K562 (cell line): ENCODE data around the gene EXOC3L1. TPM values are rescaled to one million over a fixed set of nuclear protein-coding genes. Genes with fewer than 3 reads are reported as not detected.

Experiments used
- ARNT ChIP-seq, 2 experiments: fragments of 450-650 bp; IDR thresholded peaks; 2 replicates each; pipeline ENCODE4 v1.6.1; 2016; ENCODE audit warnings: mild to moderate bottlenecking in 1 of 2
- CBX3 ChIP-seq, 2 experiments: IDR thresholded peaks; 1 replicate in 1 of 2; 2 replicates in 1 of 2; pipeline ENCODE4 v1.6.1; 2012; ENCODE audit warnings: inconsistent platforms in 2 of 2, low read length in 2 of 2, borderline replicate concordance in 1 of 2, control low read depth in 1 of 2
- CREB1 ChIP-seq, 2 experiments: sonication (generic) in 1 of 2; formaldehyde crosslinking in 1 of 2; IDR thresholded peaks; 2 replicates each; pipeline versions ENCODE4 v1.6.1 to v1.8.0; 2012 to 2022; ENCODE audit warnings: inconsistent platforms in 1 of 2, mild to moderate bottlenecking in 1 of 2, missing genetic modification reagents in 1 of 2, moderate library complexity in 1 of 2
- CREBBP ChIP-seq: IDR thresholded peaks from one replicate; pipeline ENCODE4 v1.6.1; 2012; ENCODE audit warnings: low read depth, mild to moderate bottlenecking, control low read depth, inconsistent platforms, low read length
- FOXA3 ChIP-seq, 2 experiments: fragments of 450-650 bp in 1 of 2; sonication (generic) in 1 of 2; formaldehyde crosslinking; IDR thresholded peaks in 1 of 2; conservative IDR thresholded peaks in 1 of 2; 2 replicates each; pipeline versions ENCODE4 v1.4.0 to v1.8.0; 2020 to 2022; ENCODE audit warnings: mild to moderate bottlenecking in 2 of 2, missing genetic modification reagents in 1 of 2
- FOXJ2 ChIP-seq: fragments of 200-800 bp; sonication (Bioruptor generic); IDR thresholded peaks from 2 replicates; pipeline ENCODE4 v1.6.1; 2016; ENCODE audit warnings: missing genetic modification characterization, missing compliant biosample characterization
- GMEB1 ChIP-seq: fragments of 250-450 bp; sonication (Bioruptor Pico); IDR thresholded peaks from 2 replicates; pipeline ENCODE4 v1.4.0; 2020; ENCODE audit warnings: mild to moderate bottlenecking
- GTF2A2 ChIP-seq: IDR thresholded peaks from 2 replicates; pipeline ENCODE4 v1.6.1; 2016; ENCODE audit warnings: mild to moderate bottlenecking, missing genetic modification characterization, missing compliant biosample characterization
- HMBOX1 ChIP-seq: sonication (generic); IDR thresholded peaks from 2 replicates; pipeline ENCODE4 v1.6.1; 2016
- HMGN3 ChIP-seq: IDR thresholded peaks from 2 replicates; pipeline ENCODE4 v1.6.1; 2011; ENCODE audit warnings: borderline replicate concordance, low read depth, mild to moderate bottlenecking, mixed read lengths, low read length; ENCODE audit not compliant: insufficient read length; ENCODE audit errors: extremely low read depth
- PCBP1 ChIP-seq: fragments of 200-400 bp; formaldehyde crosslinking; IDR thresholded peaks from 2 replicates; pipeline ENCODE4 v1.6.1; 2018; ENCODE audit warnings: mild to moderate bottlenecking, low read depth, low read length; ENCODE audit not compliant: poor library complexity, severe bottlenecking
- POLR2G ChIP-seq: fragments of 200-400 bp; formaldehyde crosslinking; IDR thresholded peaks from 2 replicates; pipeline ENCODE4 v1.6.1; 2017; ENCODE audit warnings: low read depth, mild to moderate bottlenecking, antibody characterized with exemption, low read length, moderate library complexity
- PTBP1 ChIP-seq: fragments of 200-400 bp; formaldehyde crosslinking; IDR thresholded peaks from 2 replicates; pipeline ENCODE4 v1.6.1; 2017; ENCODE audit warnings: low read depth, low read length
- SAP30 ChIP-seq: fragments of 200-600 bp; sonication (generic); IDR thresholded peaks from 2 replicates; pipeline ENCODE4 v1.6.1; 2012; ENCODE audit warnings: borderline replicate concordance, low read depth, mild to moderate bottlenecking, moderate library complexity, low read length, control low read depth, inconsistent platforms; ENCODE audit not compliant: insufficient read depth, poor library complexity, severe bottlenecking
- SMARCA4 ChIP-seq: fragments of 450-650 bp; IDR thresholded peaks from 2 replicates; pipeline ENCODE4 v1.6.1; 2016
- ZNF197 ChIP-seq: fragments of 200-800 bp; sonication (Bioruptor generic); IDR thresholded peaks from 2 replicates; pipeline ENCODE4 v1.6.1; 2016; ENCODE audit warnings: low read depth, missing genetic modification characterization, missing compliant biosample characterization
- ZNF212 ChIP-seq: fragments of 450-650 bp; formaldehyde crosslinking; IDR thresholded peaks from 2 replicates; pipeline ENCODE4 v1.4.0; 2020; ENCODE audit warnings: mild to moderate bottlenecking
- ZNF311 ChIP-seq: fragments of 250-450 bp; sonication (Bioruptor Pico); IDR thresholded peaks from 2 replicates; pipeline ENCODE4 v1.4.0; 2020; ENCODE audit warnings: mild to moderate bottlenecking, moderate library complexity
- ZNF41 ChIP-seq: fragments of 250-450 bp; sonication (Bioruptor Pico); conservative IDR thresholded peaks from 2 replicates; pipeline ENCODE4 v1.4.0; 2020; ENCODE audit warnings: mild to moderate bottlenecking
- ZNF76 ChIP-seq: fragments of 250-450 bp; sonication (Bioruptor Pico); IDR thresholded peaks from 2 replicates; pipeline ENCODE4 v1.4.0; 2020; ENCODE audit warnings: mild to moderate bottlenecking, moderate library complexity, borderline replicate concordance
- polyA plus RNA-seq, 8 experiments: library from polyadenylated mRNA; depleted of rRNA in 4 of 8; stranded (reverse) in 5 of 8; unstranded in 3 of 8; fragments of >200 nt; fragmentation: Nextera tagmentation in 2 of 8; fragmentation: Illumina TruSeq in 1 of 8; extraction: Ambion mirVana in 2 of 8; extraction: Trizol in 1 of 8; gene quantifications; 2 replicates each; pipeline versions ENCODE4 v1.2.1 to v1.2.3, GENCODE V29; 2011 to 2014; ENCODE audit warnings: inconsistent platforms in 1 of 8, missing spikeins in 1 of 8
- total RNA-seq, 7 experiments: library from RNA; depleted of rRNA in 6 of 7; stranded (reverse); fragments of >200 nt in 6 of 7; fragmentation: Illumina TruSeq in 2 of 7; extraction: Trizol in 2 of 7; gene quantifications; 2 replicates each; pipeline versions ENCODE4 v1.2.1 to v1.2.3, GENCODE V29; 2011 to 2021; ENCODE audit warnings: low replicate concordance in 1 of 7
- TF ChIP-seq, protein P1 (sequence below): fragments of 450-650 bp; formaldehyde crosslinking; IDR thresholded peaks from 2 replicates; pipeline ENCODE4 v1.4.0; 2020; ENCODE audit warnings: mild to moderate bottlenecking, moderate library complexity
- TF ChIP-seq, protein P2 (sequence below): fragments of 250-450 bp; sonication (Bioruptor Pico); IDR thresholded peaks from 2 replicates; pipeline ENCODE4 v1.8.0; 2021; ENCODE audit warnings: borderline replicate concordance, mild to moderate bottlenecking, moderate library complexity; ENCODE audit not compliant: poor library complexity, severe bottlenecking

The EXOC3L1 gene
- total and polyA plus RNA-seq, 9 of the 15 experiments (the other 6 are each of a cell fraction or from before 2014, with no cell fraction given) = 0.08 TPM; not detected in 8

DNA sequence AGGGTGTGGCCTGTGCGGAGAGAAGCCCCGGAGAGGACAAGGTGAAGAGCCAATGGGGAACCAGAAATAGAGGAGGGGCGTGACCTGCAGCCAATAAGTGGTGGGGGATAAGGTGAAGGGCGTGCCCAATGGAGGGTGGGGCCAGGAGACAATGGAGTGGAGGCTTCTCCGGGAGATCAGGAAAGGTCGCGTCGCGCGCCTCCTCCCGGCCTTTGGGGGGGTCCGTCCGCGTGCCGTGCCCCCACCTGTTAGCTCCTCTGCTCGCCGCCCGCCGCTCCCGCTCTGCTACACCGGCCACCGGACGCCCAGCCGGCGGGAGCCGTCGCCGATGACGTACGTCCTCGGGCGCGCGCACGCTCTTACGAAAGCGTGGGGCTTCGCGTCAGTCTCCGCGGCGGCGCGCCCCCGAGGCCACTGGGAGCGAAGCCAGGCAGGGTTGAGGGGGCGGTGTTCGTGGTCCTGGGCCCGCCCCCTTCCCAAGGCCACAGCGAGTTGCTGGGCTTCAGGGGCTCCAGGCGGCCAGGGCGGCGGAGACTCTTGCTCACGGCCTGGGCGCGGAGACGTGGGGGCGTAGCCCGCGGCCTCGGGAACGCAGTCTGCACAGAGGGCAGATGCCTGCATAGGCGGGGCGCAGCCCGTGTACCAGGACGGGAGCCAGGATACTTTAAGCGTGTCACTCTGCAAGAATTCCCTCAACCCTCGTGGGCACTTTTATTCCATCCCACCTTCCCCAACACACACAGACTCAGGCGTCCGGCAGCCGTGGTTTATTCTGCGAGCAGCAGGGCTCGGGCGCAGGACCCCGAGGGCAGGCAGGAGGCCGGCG lies 6.1 kb downstream of the EXOC3L1 start, which contains the start of gene MATCAP1 (continued):
- TF ChIP-seq POLR2G (peak; percentile 78), ZNF311 (CRISPR knock-in tag) (no peak), CBX3 (IDR thresholded peaks at IDR 0.05; ENCODE audit: borderline replicate concordance in 1 of 2, low read length in 2 of 2) (no peak), CREB1 (IDR thresholded peaks at IDR 0.05) (peak; percentile 95), CREB1 (CRISPR knock-in tag; IDR thresholded peaks at IDR 0.05) (peak; percentile 95), ZNF76 (no peak), FOXA3 (CRISPR knock-in tag; conservative IDR thresholded peaks at IDR 0.05 in 1 of 2, IDR thresholded peaks at IDR 0.05 in 1 of 2) (no peak; a peak in 1 of 4 replicates), SMARCA4 (no peak), ZNF197 (no peak), GMEB1 (peak; percentile 96), PTBP1 (no peak), PCBP1 (no peak), SAP30 (peak; percentile 52), HMBOX1 (no peak), GTF2A2 (tag) (no peak), CREBBP (no peak), FOXJ2 (tag) (0 out of 2 replicates have a peak, but pooled peaks have one; percentile 50), ZNF212 (CRISPR knock-in tag) (no peak), ZNF41 (no peak), HMGN3 (peak; percentile 73), ARNT (IDR thresholded peaks at IDR 0.05) (no peak)
- TF ChIP-seq, protein P1, sequence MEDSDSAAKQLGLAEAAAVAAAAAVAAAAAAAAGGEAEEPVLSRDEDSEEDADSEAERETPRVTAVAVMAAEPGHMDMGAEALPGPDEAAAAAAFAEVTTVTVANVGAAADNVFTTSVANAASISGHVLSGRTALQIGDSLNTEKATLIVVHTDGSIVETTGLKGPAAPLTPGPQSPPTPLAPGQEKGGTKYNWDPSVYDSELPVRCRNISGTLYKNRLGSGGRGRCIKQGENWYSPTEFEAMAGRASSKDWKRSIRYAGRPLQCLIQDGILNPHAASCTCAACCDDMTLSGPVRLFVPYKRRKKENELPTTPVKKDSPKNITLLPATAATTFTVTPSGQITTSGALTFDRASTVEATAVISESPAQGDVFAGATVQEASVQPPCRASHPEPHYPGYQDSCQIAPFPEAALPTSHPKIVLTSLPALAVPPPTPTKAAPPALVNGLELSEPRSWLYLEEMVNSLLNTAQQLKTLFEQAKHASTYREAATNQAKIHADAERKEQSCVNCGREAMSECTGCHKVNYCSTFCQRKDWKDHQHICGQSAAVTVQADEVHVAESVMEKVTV (CRISPR knock-in tag) = no peak
- TF ChIP-seq, protein P2, sequence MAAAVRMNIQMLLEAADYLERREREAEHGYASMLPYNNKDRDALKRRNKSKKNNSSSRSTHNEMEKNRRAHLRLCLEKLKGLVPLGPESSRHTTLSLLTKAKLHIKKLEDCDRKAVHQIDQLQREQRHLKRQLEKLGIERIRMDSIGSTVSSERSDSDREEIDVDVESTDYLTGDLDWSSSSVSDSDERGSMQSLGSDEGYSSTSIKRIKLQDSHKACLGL (CRISPR knock-in tag) = no peak
